K562 (cell line): ENCODE results near the gene OTOP3. TPM values are rescaled to one million over a fixed set of nuclear protein-coding genes. Genes with fewer than 3 reads are reported as not detected.

ENCODE experiments used
- CREB5 ChIP-seq: fragments of 250-450 bp; sonication (Bioruptor Pico); IDR thresholded peaks from 2 replicates; pipeline ENCODE4 v1.5.0; 2020; ENCODE audit warnings: mild to moderate bottlenecking
- E2F6 ChIP-seq, 2 experiments: IDR thresholded peaks; 2 replicates each; pipeline ENCODE4 v1.6.1; 2011; ENCODE audit warnings: borderline replicate concordance in 1 of 2, control low read depth in 1 of 2, low read depth in 1 of 2, low read length in 1 of 2, mild to moderate bottlenecking in 1 of 2, mixed read lengths in 1 of 2, moderate library complexity in 1 of 2; ENCODE audit not compliant: insufficient read depth in 1 of 2, insufficient read length in 1 of 2, poor library complexity in 1 of 2, severe bottlenecking in 1 of 2; ENCODE audit errors: extremely low read depth in 1 of 2
- GATAD2B ChIP-seq: fragments of 450-650 bp; IDR thresholded peaks from 2 replicates; pipeline ENCODE4 v1.6.1; 2017; ENCODE audit warnings: mild to moderate bottlenecking, borderline replicate concordance
- HMGXB4 ChIP-seq: sonication (generic); formaldehyde crosslinking; IDR thresholded peaks from 2 replicates; pipeline ENCODE4 v1.8.1; 2023; ENCODE audit warnings: mild to moderate bottlenecking, missing genetic modification reagents
- ILF3 ChIP-seq: fragments of 450-650 bp; IDR thresholded peaks from 2 replicates; pipeline ENCODE4 v1.6.1; 2018; ENCODE audit warnings: antibody characterized with exemption, mild to moderate bottlenecking, moderate library complexity, borderline replicate concordance
- PHF8 ChIP-seq: fragments of 200-600 bp; sonication (generic); IDR thresholded peaks from 2 replicates; pipeline ENCODE4 v1.6.1; 2012; ENCODE audit warnings: mixed run types, mild to moderate bottlenecking, inconsistent platforms, low read length, moderate library complexity, borderline replicate concordance
- POU5F1 ChIP-seq: fragments of 150-350 bp; IDR thresholded peaks from 2 replicates; pipeline ENCODE4 v1.6.1; 2014; ENCODE audit warnings: borderline replicate concordance, low read length, low read depth, mild to moderate bottlenecking; ENCODE audit not compliant: partially characterized antibody
- REST ChIP-seq, 2 experiments: fragments of 450-650 bp; formaldehyde crosslinking in 1 of 2; IDR thresholded peaks; 2 replicates each; pipeline versions ENCODE4 v1.4.0 to v1.6.1; 2014 to 2020; ENCODE audit warnings: mild to moderate bottlenecking in 2 of 2, borderline replicate concordance in 1 of 2, low read depth in 1 of 2
- polyA plus RNA-seq, 8 experiments: library from polyadenylated mRNA; depleted of rRNA in 4 of 8; stranded (reverse) in 5 of 8; unstranded in 3 of 8; fragments of >200 nt; fragmentation: Nextera tagmentation in 2 of 8; fragmentation: Illumina TruSeq in 1 of 8; extraction: Ambion mirVana in 2 of 8; extraction: Trizol in 1 of 8; gene quantifications; 2 replicates each; pipeline versions ENCODE4 v1.2.1 to v1.2.3, GENCODE V29; 2011 to 2014; ENCODE audit warnings: inconsistent platforms in 1 of 8, missing spikeins in 1 of 8
- total RNA-seq, 7 experiments: library from RNA; depleted of rRNA in 6 of 7; stranded (reverse); fragments of >200 nt in 6 of 7; fragmentation: Illumina TruSeq in 2 of 7; extraction: Trizol in 2 of 7; gene quantifications; 2 replicates each; pipeline versions ENCODE4 v1.2.1 to v1.2.3, GENCODE V29; 2011 to 2021; ENCODE audit warnings: low replicate concordance in 1 of 7

OTOP3 gene
- total and polyA plus RNA-seq, 9 of the 15 experiments (the other 6 are each of a cell fraction or from before 2014, with no cell fraction given): not detected

GRCh38 chr17:74987418-74987908, 51.8 kb downstream of the OTOP3 start, which contains the start of gene CDR2L (continued):
- TF ChIP-seq REST (IDR thresholded peaks at IDR 0.05; ENCODE audit: borderline replicate concordance): peak; percentile 55; the same call in 1 of the 2 replicates
- TF ChIP-seq REST (CRISPR knock-in tag; IDR thresholded peaks at IDR 0.05; ENCODE audit: low read depth): no peak
- peak; percentile 72; the same call in 1 of the 2 replicates for TF ChIP-seq PHF8
- 0 out of 2 replicates have a peak, but pooled peaks have one; percentile 53 for TF ChIP-seq HMGXB4 (CRISPR knock-in tag)
- TF ChIP-seq GATAD2B: peak; percentile 93
- peak; percentile 92; the same call in 1 of the 2 replicates for TF ChIP-seq ILF3
- peak in 1 of 2 experiments; percentile 56 for TF ChIP-seq E2F6 (IDR thresholded peaks at IDR 0.05; ENCODE audit: borderline replicate concordance in 1 of 2, extremely low read depth in 1 of 2, insufficient read depth in 1 of 2, insufficient read length in 1 of 2, low read depth in 1 of 2, low read length in 1 of 2, poor library complexity in 1 of 2, severe bottlenecking in 1 of 2)
- TF ChIP-seq CREB5 (CRISPR knock-in tag): no peak
- no peak for TF ChIP-seq POU5F1
